ENCODE data around the gene MPG. TPM values are rescaled to one million over a fixed set of nuclear protein-coding genes. Genes with fewer than 3 reads are reported as not detected.

The MPG gene
- polyA plus RNA-seq, 1 donor (not counting 4 experiments of a cell fraction or from before 2014, with no cell fraction given), result 22.7 TPM

DNA sequence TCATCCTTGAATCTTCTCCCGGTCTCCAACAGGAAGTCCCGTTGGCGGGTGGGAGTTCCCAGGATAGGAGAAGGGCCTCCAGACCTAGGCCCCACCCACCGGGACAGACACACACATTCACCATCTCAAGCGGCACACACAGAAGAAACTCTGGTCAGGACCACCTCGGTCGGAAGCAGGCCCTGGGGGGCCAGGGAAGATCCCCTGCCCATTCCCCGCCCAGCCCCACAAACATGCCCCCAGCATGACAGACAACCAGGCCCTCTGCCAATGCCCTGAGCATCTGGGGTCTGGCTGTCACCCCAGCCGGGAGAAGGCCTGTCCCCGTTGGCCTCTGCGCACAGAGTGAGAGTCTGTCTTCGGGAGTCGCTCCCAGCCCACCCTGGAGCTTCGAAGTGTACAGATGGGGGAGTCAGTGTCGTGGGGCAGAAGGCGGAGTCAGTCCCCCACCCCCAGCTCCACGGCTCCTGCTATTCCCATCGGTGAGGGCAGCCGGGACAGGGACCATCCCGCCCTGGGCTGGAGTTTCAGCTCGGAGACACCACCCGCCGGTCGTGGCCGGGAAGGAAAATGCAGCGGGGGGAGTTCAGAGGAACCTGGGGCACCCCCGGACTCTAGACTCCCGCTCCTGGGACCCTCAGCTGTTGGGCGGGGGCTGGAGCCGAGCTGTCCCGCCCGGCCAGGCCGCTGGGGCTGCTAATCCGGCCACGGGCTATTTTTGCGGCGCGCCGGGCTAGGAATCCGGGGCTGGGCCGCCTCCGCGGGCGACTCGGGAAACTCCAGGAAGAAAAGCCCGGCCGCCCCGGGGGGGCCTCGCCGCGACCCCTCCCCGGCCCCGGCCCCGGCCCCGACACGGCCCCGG lies 6.3 kb upstream of the MPG start:
- Histone ChIP-seq H3K9me3 (ENCODE audit: control insufficient read depth, low read depth, low read length) (no peaks in the 10 kb centered on the region), H4K20me1 (ENCODE audit: control insufficient read depth, extremely low read depth, insufficient read depth, low read length) (no peaks in the 10 kb centered on the region), H3K36me3 (ENCODE audit: control insufficient read depth in 2 of 2, extremely low read depth in 1 of 2, insufficient read depth in 2 of 2, low read length in 2 of 2) (peaks cover 3 to 5% of the 10 kb centered on the region in 2 experiments), H3K9me1 (ENCODE audit: control insufficient read depth, extremely low read depth, insufficient read depth, low read length) (peaks cover 3% of the 10 kb centered on the region), H3K27ac (ENCODE audit: control insufficient read depth, insufficient read depth, low read length) (peak overlapping the region; percentile 74), H3K79me2 (ENCODE audit: control insufficient read depth, insufficient read depth, low read length) (peaks cover 27% of the 10 kb centered on the region), H3K4me2 (ENCODE audit: control insufficient read depth, extremely low read depth, insufficient read depth, low read depth, low read length) (peak overlapping the region; percentile 89), H3K4me3 (ENCODE audit: control insufficient read depth in 2 of 3, extremely low read depth in 1 of 3, insufficient read depth in 2 of 3, low read depth in 1 of 3, low read length in 3 of 3) (peak overlapping the region; percentile 65 to 84 (median 83)), H2AFZ (ENCODE audit: control insufficient read depth, low read length) (peak overlapping the region; percentile 16), H3K9ac (ENCODE audit: control insufficient read depth, extremely low read depth, insufficient read depth, low read length) (peak overlapping the region; percentile 85), H3K27me3 (ENCODE audit: control insufficient read depth, extremely low read depth, insufficient read depth, low read length) (no peaks in the 10 kb centered on the region), H3K4me1 (ENCODE audit: control insufficient read depth, extremely low read depth, insufficient read depth, low read length) (peaks cover 30% of the 10 kb centered on the region)
- peak; percentile 89 for FAIRE-seq
- no peak for DNase-seq (ENCODE audit: low read depth, low spot score)
- dilution Hi-C loops (cut with MboI; ENCODE audit: extremely low pct_ligation_motif_present, low sequenced_read_pairs), result no loop called here
- TF ChIP-seq EZH2 (IDR thresholded peaks at IDR 0.05; ENCODE audit: low read length) (no peak), CTCF (optimal IDR thresholded peaks at IDR 0.05 in 1 of 3, IDR thresholded peaks at IDR 0.05 in 1 of 3, conservative IDR thresholded peaks at IDR 0.05 in 1 of 3; ENCODE audit: extremely low read depth in 1 of 3, insufficient read depth in 2 of 3, low read length in 3 of 3) (peak in 1 of 3 experiments; percentile 33)

- peak within 1 kb of the TSS; percentile 74 for H3K27ac ChIP-seq (ENCODE audit: control insufficient read depth, insufficient read depth, low read length)
- peak within 1 kb of the TSS; percentile 16 for H2AFZ ChIP-seq (ENCODE audit: control insufficient read depth, low read length)
- DNase-seq (ENCODE audit: low read depth, low spot score) (no peak), FAIRE-seq (peak; percentile 75)
- H3K36me3 ChIP-seq (ENCODE audit: control insufficient read depth in 2 of 2, extremely low read depth in 1 of 2, insufficient read depth in 2 of 2, low read length in 2 of 2), result peaks cover 2 to 3% of the 10 kb centered on the region in 2 experiments
- peaks cover 22% of the 10 kb centered on the region for H3K79me2 ChIP-seq (ENCODE audit: control insufficient read depth, insufficient read depth, low read length)
- H4K20me1 ChIP-seq (ENCODE audit: control insufficient read depth, extremely low read depth, insufficient read depth, low read length), result no peaks in the 10 kb centered on the region
- H3K9me1 ChIP-seq (ENCODE audit: control insufficient read depth, extremely low read depth, insufficient read depth, low read length), result peaks cover 4% of the 10 kb centered on the region
- H3K4me1 ChIP-seq (ENCODE audit: control insufficient read depth, extremely low read depth, insufficient read depth, low read length), result peaks cover 40% of the 10 kb centered on the region
- H3K4me2 ChIP-seq (ENCODE audit: control insufficient read depth, extremely low read depth, insufficient read depth, low read depth, low read length), result peak within 1 kb of the TSS; percentile 89
- H3K9me3 ChIP-seq (ENCODE audit: control insufficient read depth, low read depth, low read length), result no peaks in the 10 kb centered on the region
- H3K27me3 ChIP-seq (ENCODE audit: control insufficient read depth, extremely low read depth, insufficient read depth, low read length), result no peaks in the 10 kb centered on the region
- H3K9ac ChIP-seq (ENCODE audit: control insufficient read depth, extremely low read depth, insufficient read depth, low read length), result peak within 1 kb of the TSS; percentile 85
- peak within 1 kb of the TSS; percentile 65 to 84 (median 83) for H3K4me3 ChIP-seq (ENCODE audit: control insufficient read depth in 2 of 3, extremely low read depth in 1 of 3, insufficient read depth in 2 of 3, low read depth in 1 of 3, low read length in 3 of 3)
- TF ChIP-seq EZH2 (IDR thresholded peaks at IDR 0.05; ENCODE audit: low read length), result no peak
- no peak for TF ChIP-seq CTCF (optimal IDR thresholded peaks at IDR 0.05 in 1 of 3, IDR thresholded peaks at IDR 0.05 in 1 of 3, conservative IDR thresholded peaks at IDR 0.05 in 1 of 3; ENCODE audit: extremely low read depth in 1 of 3, insufficient read depth in 2 of 3, low read length in 3 of 3)
- dilution Hi-C loops (cut with MboI; ENCODE audit: extremely low pct_ligation_motif_present, low sequenced_read_pairs), result no loop called here
Observed at GRCh38 chr16:72561-73548, 5.2 kb upstream of the MPG start, which contains the start of gene RHBDF1. RHBDF1 (minus strand) TSS chr16:72631; CDS start chr16:65015, 7,616 bp downstream.

Data from keratinocyte (primary cell).